HG02678 (cell line): ENCODE measurements around the gene GAMT.

ENCODE experiments used
- ATAC-seq: cut with Tn5 transposase; IDR thresholded peaks from one replicate; pipeline ENCODE4 v1.9.1; 2021; ENCODE audit warnings: mild to moderate bottlenecking, moderate library complexity; ENCODE audit not compliant: unreplicated experiment

Gene GAMT

DNA sequence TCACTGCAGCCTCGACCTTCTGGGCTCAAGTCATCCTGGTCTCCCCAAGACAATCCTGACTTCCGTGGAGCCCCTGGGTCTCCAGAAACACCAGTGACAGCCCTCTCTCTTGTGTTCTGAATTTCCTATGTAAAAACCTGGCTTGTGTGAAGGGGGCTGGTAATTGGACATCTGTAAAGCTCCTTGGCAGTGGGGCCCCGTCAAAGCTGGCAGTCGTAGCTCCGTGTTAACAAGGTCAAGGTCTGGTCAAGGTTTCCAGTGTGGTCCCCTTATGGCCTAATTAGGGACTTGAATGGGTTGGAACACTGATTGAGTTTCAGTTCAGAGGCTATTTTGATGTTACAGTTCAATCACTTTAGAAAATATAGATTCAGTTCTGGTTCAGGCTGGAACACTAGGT lies 50.5 kb downstream of the GAMT start:
- ATAC-seq: no peak

DNA sequence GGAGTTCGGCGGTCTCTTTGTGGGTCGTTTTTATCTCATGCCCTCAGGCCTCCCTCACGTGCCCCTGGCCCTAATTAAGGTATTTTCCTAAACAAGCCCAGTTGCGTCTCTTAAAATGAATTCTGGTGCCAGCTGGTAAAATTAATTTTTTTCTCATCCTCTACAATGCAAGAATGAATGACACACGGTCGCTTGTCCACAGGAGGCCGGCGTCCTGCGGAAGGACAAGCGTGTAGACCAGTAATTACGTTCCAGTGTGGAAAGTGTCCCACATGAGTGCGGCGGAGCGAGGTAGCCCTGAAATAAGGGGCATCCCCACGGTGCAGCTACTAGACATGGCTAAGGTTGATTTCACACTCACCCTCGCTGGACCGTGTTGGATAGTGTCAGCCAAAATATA lies 52.1 kb downstream of the GAMT start:
- no peak for ATAC-seq
